ENCODE measurements around the gene TET3.

DNA sequence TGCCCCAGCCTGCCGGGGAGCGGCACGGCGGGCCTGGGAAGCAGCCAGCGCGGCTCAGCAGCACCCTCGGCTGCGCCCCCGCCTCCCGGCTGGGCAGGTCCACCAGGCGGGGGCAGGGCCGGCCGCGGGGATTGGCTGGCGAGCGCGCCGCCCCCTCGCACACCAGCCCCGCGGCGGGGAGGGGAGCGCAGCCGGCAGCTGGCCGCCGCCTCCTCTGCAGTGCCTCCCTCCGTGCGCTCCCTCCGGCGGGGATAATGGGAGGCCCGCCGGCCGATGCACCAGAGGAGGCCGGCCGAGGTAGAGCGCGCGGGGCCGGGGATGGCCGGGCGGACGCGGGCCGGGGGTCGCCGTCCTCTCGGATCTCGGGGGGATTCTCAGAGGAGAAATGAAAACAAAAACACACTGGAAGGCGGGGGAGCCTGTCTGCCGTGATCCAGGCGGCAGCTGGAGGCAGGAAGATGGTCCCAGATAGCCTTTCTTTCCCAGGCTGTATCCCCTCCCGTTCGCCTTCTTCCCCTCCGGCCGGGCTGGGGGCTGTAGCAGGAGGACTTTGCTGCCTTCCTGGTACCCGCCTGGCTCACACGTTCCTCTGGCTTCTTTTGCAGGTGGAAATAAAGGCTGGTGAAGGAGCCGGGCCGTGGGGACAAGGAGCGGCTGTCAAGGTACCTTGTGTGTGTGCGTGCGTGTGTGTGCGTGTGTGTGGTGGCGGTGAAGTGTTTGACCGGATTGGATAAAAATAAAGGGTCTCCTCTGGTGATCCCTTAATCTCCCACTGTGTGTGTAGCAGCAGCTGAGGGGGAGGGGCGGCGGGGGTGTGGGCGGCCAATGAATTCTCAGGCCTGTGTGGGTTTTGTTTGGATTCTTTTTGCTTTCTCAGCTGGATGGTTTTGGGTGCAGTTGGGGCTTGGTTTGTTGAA, 18.1 kb downstream of the TET3 start:
- TF ChIP-seq, protein P1, sequence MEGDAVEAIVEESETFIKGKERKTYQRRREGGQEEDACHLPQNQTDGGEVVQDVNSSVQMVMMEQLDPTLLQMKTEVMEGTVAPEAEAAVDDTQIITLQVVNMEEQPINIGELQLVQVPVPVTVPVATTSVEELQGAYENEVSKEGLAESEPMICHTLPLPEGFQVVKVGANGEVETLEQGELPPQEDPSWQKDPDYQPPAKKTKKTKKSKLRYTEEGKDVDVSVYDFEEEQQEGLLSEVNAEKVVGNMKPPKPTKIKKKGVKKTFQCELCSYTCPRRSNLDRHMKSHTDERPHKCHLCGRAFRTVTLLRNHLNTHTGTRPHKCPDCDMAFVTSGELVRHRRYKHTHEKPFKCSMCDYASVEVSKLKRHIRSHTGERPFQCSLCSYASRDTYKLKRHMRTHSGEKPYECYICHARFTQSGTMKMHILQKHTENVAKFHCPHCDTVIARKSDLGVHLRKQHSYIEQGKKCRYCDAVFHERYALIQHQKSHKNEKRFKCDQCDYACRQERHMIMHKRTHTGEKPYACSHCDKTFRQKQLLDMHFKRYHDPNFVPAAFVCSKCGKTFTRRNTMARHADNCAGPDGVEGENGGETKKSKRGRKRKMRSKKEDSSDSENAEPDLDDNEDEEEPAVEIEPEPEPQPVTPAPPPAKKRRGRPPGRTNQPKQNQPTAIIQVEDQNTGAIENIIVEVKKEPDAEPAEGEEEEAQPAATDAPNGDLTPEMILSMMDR (IDR thresholded peaks at IDR 0.05; ENCODE audit: insufficient read depth, low read depth, low read length) = no peak
- TF ChIP-seq EZH2 (IDR thresholded peaks at IDR 0.05; ENCODE audit: insufficient read depth, low read length) = no peak
